Mesothelial cell of epicardium (in vitro differentiated cells): Measurements from ENCODE around the gene MRPS10. TPM values are rescaled to one million over a fixed set of nuclear protein-coding genes. Genes with fewer than 3 reads are reported as not detected.

Experiments used
- DNase-seq, 2 experiments: peaks; one replicate each; pipeline ENCODE4 v3.0.0; 2021; ENCODE audit warnings: low spot score in 2 of 2; ENCODE audit not compliant: unreplicated experiment in 2 of 2
- H3K27ac Mint-ChIP-seq: 2 replicates; pipeline ENCODE4 v1.8.0; 2021; ENCODE audit warnings: mixed read lengths
- H3K27me3 Mint-ChIP-seq: 2 replicates; pipeline ENCODE4 v1.8.0; 2021; ENCODE audit warnings: low read depth, mixed read lengths
- H3K36me3 Mint-ChIP-seq: 2 replicates; pipeline ENCODE4 v1.8.0; 2021; ENCODE audit warnings: mixed read lengths
- H3K4me1 Mint-ChIP-seq: 2 replicates; pipeline ENCODE4 v1.8.0; 2021; ENCODE audit warnings: mixed read lengths
- H3K4me3 Mint-ChIP-seq: 2 replicates; pipeline ENCODE4 v1.8.0; 2021; ENCODE audit warnings: mild to moderate bottlenecking, moderate library complexity, mixed read lengths
- H3K9me3 Mint-ChIP-seq: 2 replicates; pipeline ENCODE4 v1.8.0; 2021; ENCODE audit warnings: mixed read lengths
- CTCF ChIP-seq: fragments of 200-600 bp; sonication (generic); IDR thresholded peaks from one replicate; pipeline ENCODE4 v1.5.0; 2021; ENCODE audit warnings: antibody characterized with exemption; ENCODE audit not compliant: unreplicated experiment
- total RNA-seq: library from RNA; stranded (reverse); gene quantifications from 3 replicates; pipeline ENCODE4 v1.2.1, GENCODE V29; 2021

MRPS10 gene
- total RNA-seq, 1 donor from 2014 or later, result 23.9 TPM

GRCh38 chr6:42230345-42231321, 13.0 kb upstream of the MRPS10 start:
- peaks cover 27% of the 10 kb centered on the region for H3K36me3 Mint-ChIP-seq
- no peak overlapping the region for H3K4me3 Mint-ChIP-seq
- TF ChIP-seq CTCF, result no peak
- H3K9me3 Mint-ChIP-seq, result no peaks in the 10 kb centered on the region
- H3K27ac Mint-ChIP-seq, result no peak overlapping the region
- no peaks in the 10 kb centered on the region for H3K27me3 Mint-ChIP-seq
- H3K4me1 Mint-ChIP-seq, result peaks cover 13% of the 10 kb centered on the region
- no peak for DNase-seq

GRCh38 chr6:42229506-42230119, 12.0 kb upstream of the MRPS10 start:
- Mint-ChIP-seq H3K27ac (no peak overlapping the region), H3K4me3 (no peak overlapping the region), H3K36me3 (peaks cover 26% of the 10 kb centered on the region), H3K9me3 (no peaks in the 10 kb centered on the region), H3K27me3 (no peaks in the 10 kb centered on the region), H3K4me1 (peaks cover 16% of the 10 kb centered on the region)
- DNase-seq, result no peak
- no peak for TF ChIP-seq CTCF

- H3K27ac Mint-ChIP-seq, result no peak overlapping the region
- no peak for TF ChIP-seq CTCF
- DNase-seq, result no peak
Observed at GRCh38 chr6:42228305-42228704, 10.6 kb upstream of the MRPS10 start.

GRCh38 chr6:42227173-42227850, 9.7 kb upstream of the MRPS10 start:
- no peak overlapping the region for H3K4me3 Mint-ChIP-seq
- DNase-seq, result no peak
- peaks cover 15% of the 10 kb centered on the region for H3K36me3 Mint-ChIP-seq
- peak overlapping the region; percentile 51 for H3K27ac Mint-ChIP-seq
- no peak for TF ChIP-seq CTCF
- H3K27me3 Mint-ChIP-seq, result no peaks in the 10 kb centered on the region
- H3K4me1 Mint-ChIP-seq, result peaks cover 16% of the 10 kb centered on the region
- no peaks in the 10 kb centered on the region for H3K9me3 Mint-ChIP-seq

More at GRCh38 chr6:42228305-42228704, 10.6 kb upstream of the MRPS10 start:
- H3K9me3 Mint-ChIP-seq, result no peaks in the 10 kb centered on the region
- peaks cover 16% of the 10 kb centered on the region for H3K4me1 Mint-ChIP-seq
- peaks cover 22% of the 10 kb centered on the region for H3K36me3 Mint-ChIP-seq
- H3K4me3 Mint-ChIP-seq, result no peak overlapping the region
- H3K27me3 Mint-ChIP-seq, result no peaks in the 10 kb centered on the region

- Mint-ChIP-seq H3K27me3 (no peaks in the 10 kb centered on the region), H3K27ac (peak overlapping the region; percentile 11), H3K4me3 (no peak overlapping the region), H3K4me1 (peaks cover 16% of the 10 kb centered on the region), H3K9me3 (no peaks in the 10 kb centered on the region), H3K36me3 (peaks cover 10% of the 10 kb centered on the region)
- peak in 1 of 2 experiments; percentile 19 for DNase-seq
- TF ChIP-seq CTCF, result no peak
Observed at GRCh38 chr6:42226645-42227143, 9.0 kb upstream of the MRPS10 start.
